ENCODE results near the gene TREML1.

The TREML1 gene

DNA sequence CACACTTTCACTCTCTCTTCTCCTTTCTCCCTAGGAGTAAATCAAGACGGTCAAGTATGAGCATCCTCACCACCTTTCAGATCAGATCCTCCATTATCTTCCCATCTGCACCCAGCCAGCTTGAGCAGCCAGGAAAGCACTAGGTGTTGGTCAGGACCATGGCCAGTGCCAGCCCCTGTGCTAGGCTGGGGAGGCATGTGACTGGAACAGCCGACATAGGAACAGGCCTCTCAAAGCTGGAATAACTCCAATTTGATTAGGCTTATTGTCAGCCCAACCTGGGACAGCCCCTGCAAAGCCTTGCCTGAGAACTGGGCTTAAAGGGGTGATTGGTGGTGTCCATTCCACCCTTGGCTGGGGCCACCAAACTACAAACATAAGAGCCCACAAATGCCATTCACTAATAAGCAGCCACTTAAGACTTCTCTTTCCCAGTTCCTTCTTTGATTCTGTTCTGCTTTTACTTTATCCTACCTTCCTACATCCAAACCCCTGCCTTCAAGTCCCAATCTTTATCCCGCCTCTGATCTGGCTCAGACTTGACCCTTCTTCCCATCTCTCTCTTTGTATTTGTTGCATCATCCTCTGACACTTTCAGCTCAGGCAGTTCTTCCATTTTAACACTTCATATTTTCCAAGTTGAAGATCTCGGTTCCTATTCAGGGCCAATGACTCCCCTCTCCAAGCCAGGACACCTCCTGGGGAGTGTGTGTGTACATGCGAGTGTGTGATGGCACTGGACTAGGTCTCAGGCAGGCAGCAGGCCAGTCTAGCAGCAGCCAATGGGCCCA is 13.2 kb upstream of the TREML1 start:
- no peaks in the 10 kb centered on the region for H3K9me3 ChIP-seq (ENCODE audit: control insufficient read depth, insufficient read depth, low read depth, low read length)
- POLR2A ChIA-PET, result no interaction called here
- no peak overlapping the region for H3K4me3 ChIP-seq (ENCODE audit: low read depth, low read length)
- CTCF ChIA-PET, result interaction anchor here (0.6 to 2.2 kb wide), 5 partner anchors 9 to 201 kb away, joined by 3 to 12 read pairs (median 3); no protein-coding TSS in a partner anchor
- no peak overlapping the region for H3K27ac ChIP-seq (ENCODE audit: extremely low read depth, low read depth, low read length)
- H3K4me1 ChIP-seq (ENCODE audit: control insufficient read depth, insufficient read depth, low read length), result no peaks in the 10 kb centered on the region
- TF ChIP-seq ZNF624 (tag by site-specific recombination; IDR thresholded peaks at IDR 0.05) (no peak), AEBP2 (tag by site-specific recombination; IDR thresholded peaks at IDR 0.05; ENCODE audit: borderline replicate concordance) (no peak), TRIM28 (IDR thresholded peaks at IDR 0.05; ENCODE audit: borderline replicate concordance, low read length) (no peak), ZNF560 (tag by site-specific recombination; IDR thresholded peaks at IDR 0.05; ENCODE audit: borderline replicate concordance) (no peak), ZNF341 (tag by site-specific recombination; IDR thresholded peaks at IDR 0.05; ENCODE audit: low read depth) (peak; percentile 85), WT1 (tag by site-specific recombination; IDR thresholded peaks at IDR 0.05) (no peak), ZNF510 (tag by site-specific recombination; IDR thresholded peaks at IDR 0.05; ENCODE audit: insufficient replicate concordance) (no peak), ZNF324 (tag by site-specific recombination; IDR thresholded peaks at IDR 0.05) (no peak), ZNF155 (tag by site-specific recombination; IDR thresholded peaks at IDR 0.05) (no peak), REST (tag by site-specific recombination; IDR thresholded peaks at IDR 0.05) (peak; percentile 98), YY1 (tag by site-specific recombination; IDR thresholded peaks at IDR 0.05) (no peak), ZBTB17 (tag by site-specific recombination; IDR thresholded peaks at IDR 0.05) (no peak), ZNF266 (tag by site-specific recombination; IDR thresholded peaks at IDR 0.05; ENCODE audit: low read depth) (no peak), ZNF23 (tag by site-specific recombination; IDR thresholded peaks at IDR 0.05; ENCODE audit: borderline replicate concordance) (no peak), ZNF18 (tag by site-specific recombination; IDR thresholded peaks at IDR 0.05) (no peak)
- TF ChIP-seq, protein P1, sequence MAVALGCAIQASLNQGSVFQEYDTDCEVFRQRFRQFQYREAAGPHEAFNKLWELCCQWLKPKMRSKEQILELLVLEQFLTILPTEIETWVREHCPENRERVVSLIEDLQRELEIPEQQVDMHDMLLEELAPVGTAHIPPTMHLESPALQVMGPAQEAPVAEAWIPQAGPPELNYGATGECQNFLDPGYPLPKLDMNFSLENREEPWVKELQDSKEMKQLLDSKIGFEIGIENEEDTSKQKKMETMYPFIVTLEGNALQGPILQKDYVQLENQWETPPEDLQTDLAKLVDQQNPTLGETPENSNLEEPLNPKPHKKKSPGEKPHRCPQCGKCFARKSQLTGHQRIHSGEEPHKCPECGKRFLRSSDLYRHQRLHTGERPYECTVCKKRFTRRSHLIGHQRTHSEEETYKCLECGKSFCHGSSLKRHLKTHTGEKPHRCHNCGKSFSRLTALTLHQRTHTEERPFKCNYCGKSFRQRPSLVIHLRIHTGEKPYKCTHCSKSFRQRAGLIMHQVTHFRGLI (tag by site-specific recombination; IDR thresholded peaks at IDR 0.05), result peak; percentile 68; the same call in 1 of the 2 replicates
- H3K36me3 ChIP-seq (ENCODE audit: control insufficient read depth in 2 of 2, insufficient read depth in 1 of 2, low read length in 2 of 2), result no peaks in the 10 kb centered on the region
